HepG2 (cell line): ENCODE data around the gene PLCB1. TPM values are rescaled to one million over a fixed set of nuclear protein-coding genes. Genes with fewer than 3 reads are reported as not detected.

ENCODE experiments used
- ATAC-seq: fragments of 200-7000 bp; cut with Tn5 transposase; 3 replicates; pipeline ENCODE4 v1.9.1; 2020; ENCODE audit warnings: mild to moderate bottlenecking, moderate library complexity
- BruUV-seq: library from RNA; stranded (reverse); fragments of 400-500 nt; replicated peaks from 2 replicates; lab custom pipeline; 2021; lab: Mats Ljungman, UMichigan
- CTCF ChIA-PET: fragments of 300-600 bp; formaldehyde crosslinking; extraction: SDS; loops from one replicate; lab custom pipeline; 2021; ENCODE audit warnings: low total read pairs, inconsistent platforms, low intra/inter-chr PET ratio; lab: Yijun Ruan, JAX
- POLR2A ChIA-PET: fragments of 350-600 bp; sonication (Branson Sonifier 250); formaldehyde crosslinking; loops from one replicate; lab custom pipeline; 2020; ENCODE audit warnings: antibody characterized with exemption, inconsistent platforms; lab: Yijun Ruan, JAX
- DNase-seq: peaks from one replicate; pipeline ENCODE4 v3.0.0-alpha.2; 2015; ENCODE audit warnings: low spot score
- FAIRE-seq: peaks from 3 replicates; lab custom pipeline; 2011; peaks lifted over from hg19 to GRCh38; lab: Jason Lieb, UNC
- H2AFZ ChIP-seq: one replicate; pipeline ENCODE4 v1.6.1; 2011; ENCODE audit warnings: low read length, inconsistent platforms
- H3K27ac ChIP-seq: fragments of 300-600 bp; 3 replicates; pipeline ENCODE4 v1.8.0; 2011; ENCODE audit warnings: mixed run types, mild to moderate bottlenecking, mixed read lengths, low read length, inconsistent platforms; ENCODE audit not compliant: insufficient read depth; ENCODE audit errors: extremely low read length
- H3K27me3 ChIP-seq, 2 experiments: fragments of 200-600 bp in 1 of 2; 2 replicates in 1 of 2; 3 replicates in 1 of 2; pipeline versions ENCODE4 v1.6.0 to v1.8.0; 2011; ENCODE audit warnings: low read length in 2 of 2, mild to moderate bottlenecking in 2 of 2, moderate library complexity in 2 of 2, inconsistent platforms in 1 of 2; ENCODE audit not compliant: insufficient read depth in 2 of 2, control insufficient read depth in 1 of 2
- H3K36me3 ChIP-seq, 2 experiments: fragments of 200-600 bp in 1 of 2; replicated peaks in 1 of 2; 2 replicates in 1 of 2; 3 replicates in 1 of 2; pipeline versions ENCODE4 v1.5.1 to v1.8.0; 2011; ENCODE audit warnings: low read length in 2 of 2, inconsistent platforms in 1 of 2; ENCODE audit not compliant: insufficient read depth in 2 of 2, control insufficient read depth in 1 of 2
- H3K4me1 ChIP-seq: 2 replicates; pipeline ENCODE4 v1.5.1; 2012; ENCODE audit warnings: low read length, inconsistent platforms; ENCODE audit not compliant: insufficient read depth
- H3K4me2 ChIP-seq: 2 replicates; pipeline ENCODE4 v1.6.0; 2011; ENCODE audit warnings: low read depth, low read length, inconsistent platforms
- H3K4me3 ChIP-seq, 3 experiments: fragments of 200-600 bp in 1 of 3; sonication (generic), shearing (Covaris generic) in 1 of 3; replicated peaks in 1 of 3; 2 replicates each; pipeline ENCODE4 v1.5.1; 2011 to 2016; ENCODE audit warnings: low read length in 3 of 3, inconsistent platforms in 2 of 3, low read depth in 2 of 3, mild to moderate bottlenecking in 2 of 3, control low read depth in 1 of 3, mixed read lengths in 1 of 3; ENCODE audit not compliant: insufficient read depth in 1 of 3
- H3K79me2 ChIP-seq: one replicate; pipeline ENCODE4 v1.6.1; 2011; ENCODE audit warnings: low read length, inconsistent platforms; ENCODE audit not compliant: insufficient read depth
- H3K9ac ChIP-seq: 2 replicates; pipeline ENCODE4 v1.6.0; 2011; ENCODE audit warnings: mild to moderate bottlenecking, low read depth, low read length, inconsistent platforms; ENCODE audit not compliant: insufficient read depth
- H3K9me3 ChIP-seq: 2 replicates; pipeline ENCODE4 v1.5.1; 2012; ENCODE audit warnings: mild to moderate bottlenecking, low read length
- H4K20me1 ChIP-seq: 2 replicates; pipeline ENCODE4 v1.6.0; 2011; ENCODE audit warnings: inconsistent platforms, mild to moderate bottlenecking, low read length, moderate library complexity; ENCODE audit not compliant: insufficient read depth
- BCL3 ChIP-seq: sonication (generic); formaldehyde crosslinking; IDR thresholded peaks from 2 replicates; pipeline ENCODE4 v1.5.1; 2020; ENCODE audit warnings: mild to moderate bottlenecking, missing genetic modification reagents, moderate library complexity
- CCAR2 ChIP-seq: fragments of 200-400 bp; formaldehyde crosslinking; optimal IDR thresholded peaks from 2 replicates; pipeline ENCODE3; 2018; ENCODE audit warnings: low read depth, mild to moderate bottlenecking, low read length, moderate library complexity
- MAFK ChIP-seq, 2 experiments: IDR thresholded peaks in 1 of 2; conservative IDR thresholded peaks in 1 of 2; 2 replicates each; pipeline ENCODE4 v1.6.1; 2011; ENCODE audit warnings: improper control_type of control experiment in 2 of 2, low read length in 2 of 2
- MAZ ChIP-seq, 2 experiments: sonication (generic) in 1 of 2; formaldehyde crosslinking in 1 of 2; IDR thresholded peaks; 2 replicates each; pipeline versions ENCODE4 v1.5.0 to v1.6.1; 2012 to 2020; ENCODE audit warnings: low read depth in 2 of 2, mild to moderate bottlenecking in 2 of 2, borderline replicate concordance in 1 of 2, improper control_type of control experiment in 1 of 2, low read length in 1 of 2, missing genetic modification reagents in 1 of 2, moderate library complexity in 1 of 2
- MIXL1 ChIP-seq: IDR thresholded peaks from 2 replicates; pipeline ENCODE4 v1.6.1; 2016
- RFX5 ChIP-seq: IDR thresholded peaks from 2 replicates; pipeline ENCODE4 v1.6.1; 2011; ENCODE audit warnings: low read depth, low read length, improper control_type of control experiment
- TCF7 ChIP-seq: sonication (generic); IDR thresholded peaks from 2 replicates; pipeline ENCODE4 v1.6.1; 2016; ENCODE audit warnings: antibody characterized with exemption, low read depth
- ZFP62 ChIP-seq: sonication (generic); formaldehyde crosslinking; IDR thresholded peaks from 2 replicates; pipeline ENCODE4 v1.4.0; 2020; ENCODE audit warnings: missing genetic modification reagents
- ZFX ChIP-seq: sonication (generic); formaldehyde crosslinking; IDR thresholded peaks from 2 replicates; pipeline ENCODE4 v1.4.0; 2020; ENCODE audit warnings: mild to moderate bottlenecking, low read depth, missing genetic modification reagents, moderate library complexity
- ZNF558 ChIP-seq: sonication (generic); formaldehyde crosslinking; IDR thresholded peaks from 2 replicates; pipeline ENCODE4 v1.9.0; 2022; ENCODE audit warnings: mild to moderate bottlenecking, missing genetic modification reagents, borderline replicate concordance
- ZNF691 ChIP-seq: sonication (generic); formaldehyde crosslinking; IDR thresholded peaks from 2 replicates; pipeline ENCODE4 v1.4.0; 2020; ENCODE audit warnings: missing genetic modification reagents, low read depth, mild to moderate bottlenecking, borderline replicate concordance
- WGBS: methylation state at CpG from one replicate; pipeline ENCODE4 v1.1.6; 2017; ENCODE audit warnings: low lambda C conversion rate; 5-methylcytosine and 5-hydroxymethylcytosine counted together
- in situ Hi-C: cut with HindIII; loops from 2 replicates; pipeline ENCODE4 v1.10.0; 2017; ENCODE audit warnings: low pct_unique_long_range_greater_than_20kb; ENCODE audit not compliant: extremely low pct_ligation_motif_present
- intact Hi-C: fragments of 100-400 bp; cut with micrococcal nuclease; formaldehyde crosslinking; loops from one replicate; pipeline ENCODE4 v1.10.0; 2022; ENCODE audit not compliant: unreplicated experiment
- polyA plus RNA-seq, 8 experiments: library from polyadenylated mRNA; depleted of rRNA in 3 of 8; stranded (reverse) in 7 of 8; unstranded in 1 of 8; fragments of >200 nt; fragmentation: Illumina TruSeq in 4 of 8; extraction: Trizol in 4 of 8; gene quantifications; 2 replicates each; pipeline versions ENCODE4 v1.2.1 to v1.2.3, GENCODE V29; 2011 to 2016; ENCODE audit warnings: low read depth in 4 of 8, missing spikeins in 1 of 8, mixed read lengths in 1 of 8; ENCODE audit not compliant: insufficient read depth in 1 of 8
- total RNA-seq, 5 experiments: library from RNA; depleted of rRNA; stranded (reverse); fragments of >200 nt; fragmentation: Illumina TruSeq; extraction: Trizol; gene quantifications; 2 replicates each; pipeline ENCODE4 v1.2.3, GENCODE V29; 2016; ENCODE audit warnings: low read depth in 1 of 5
- TF ChIP-seq, protein P1 (sequence below): sonication (generic); formaldehyde crosslinking; IDR thresholded peaks from 2 replicates; pipeline ENCODE4 v1.4.0; 2020; ENCODE audit warnings: missing genetic modification reagents

Gene PLCB1
- total and polyA plus RNA-seq, 2 of the 13 experiments (the other 11 are each of a cell fraction or from before 2014, with no cell fraction given), result 42.4 to 55.9 TPM

- Histone ChIP-seq H3K79me2 (peaks cover 12% of the 10 kb centered on the region), H4K20me1 (no peaks in the 10 kb centered on the region), H3K36me3 (no peaks in the 10 kb centered on the region)
- POLR2A ChIA-PET, result interaction anchor here (1.7 to 3.9 kb wide), 2 partner anchors 11 to 30 kb away, joined by 4 to 23 read pairs; no protein-coding TSS in a partner anchor
- in situ Hi-C loops, result no loop called here
- no peak for TF ChIP-seq MAFK (conservative IDR thresholded peaks at IDR 0.05 in 1 of 2, IDR thresholded peaks at IDR 0.05 in 1 of 2; ENCODE audit: low read length in 2 of 2)
- TF ChIP-seq ZNF558 (CRISPR knock-in tag), result no peak
- TF ChIP-seq, protein P1, sequence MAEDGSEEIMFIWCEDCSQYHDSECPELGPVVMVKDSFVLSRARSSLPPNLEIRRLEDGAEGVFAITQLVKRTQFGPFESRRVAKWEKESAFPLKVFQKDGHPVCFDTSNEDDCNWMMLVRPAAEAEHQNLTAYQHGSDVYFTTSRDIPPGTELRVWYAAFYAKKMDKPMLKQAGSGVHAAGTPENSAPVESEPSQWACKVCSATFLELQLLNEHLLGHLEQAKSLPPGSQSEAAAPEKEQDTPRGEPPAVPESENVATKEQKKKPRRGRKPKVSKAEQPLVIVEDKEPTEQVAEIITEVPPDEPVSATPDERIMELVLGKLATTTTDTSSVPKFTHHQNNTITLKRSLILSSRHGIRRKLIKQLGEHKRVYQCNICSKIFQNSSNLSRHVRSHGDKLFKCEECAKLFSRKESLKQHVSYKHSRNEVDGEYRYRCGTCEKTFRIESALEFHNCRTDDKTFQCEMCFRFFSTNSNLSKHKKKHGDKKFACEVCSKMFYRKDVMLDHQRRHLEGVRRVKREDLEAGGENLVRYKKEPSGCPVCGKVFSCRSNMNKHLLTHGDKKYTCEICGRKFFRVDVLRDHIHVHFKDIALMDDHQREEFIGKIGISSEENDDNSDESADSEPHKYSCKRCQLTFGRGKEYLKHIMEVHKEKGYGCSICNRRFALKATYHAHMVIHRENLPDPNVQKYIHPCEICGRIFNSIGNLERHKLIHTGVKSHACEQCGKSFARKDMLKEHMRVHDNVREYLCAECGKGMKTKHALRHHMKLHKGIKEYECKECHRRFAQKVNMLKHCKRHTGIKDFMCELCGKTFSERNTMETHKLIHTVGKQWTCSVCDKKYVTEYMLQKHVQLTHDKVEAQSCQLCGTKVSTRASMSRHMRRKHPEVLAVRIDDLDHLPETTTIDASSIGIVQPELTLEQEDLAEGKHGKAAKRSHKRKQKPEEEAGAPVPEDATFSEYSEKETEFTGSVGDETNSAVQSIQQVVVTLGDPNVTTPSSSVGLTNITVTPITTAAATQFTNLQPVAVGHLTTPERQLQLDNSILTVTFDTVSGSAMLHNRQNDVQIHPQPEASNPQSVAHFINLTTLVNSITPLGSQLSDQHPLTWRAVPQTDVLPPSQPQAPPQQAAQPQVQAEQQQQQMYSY (CRISPR knock-in tag), result no peak
- no peak for TF ChIP-seq ZFP62
- TF ChIP-seq ZFX (CRISPR knock-in tag), result no peak
- no peak for TF ChIP-seq CCAR2
- TF ChIP-seq ZNF691 (CRISPR knock-in tag), result no peak
- no peak for TF ChIP-seq MAZ (IDR thresholded peaks at IDR 0.05; ENCODE audit: borderline replicate concordance, low read depth, low read length)
- TF ChIP-seq MAZ (CRISPR knock-in tag; IDR thresholded peaks at IDR 0.05; ENCODE audit: low read depth), result no peak
- no peak for TF ChIP-seq MIXL1 (CRISPR knock-in tag)
- TF ChIP-seq BCL3 (CRISPR knock-in tag), result no peak
- no peak for TF ChIP-seq RFX5
- no peak for TF ChIP-seq TCF7
- TF ChIP-seq, all 625 proteins: peak for 0
- no TSS peak for BruUV-seq
- no peak for FAIRE-seq
- Histone ChIP-seq H3K9me3 (no peaks in the 10 kb centered on the region), H3K27me3 (no peaks in the 10 kb centered on the region), H2AFZ (no peak overlapping the region), H3K4me1 (peaks cover 57% of the 10 kb centered on the region), H3K4me2 (no peak overlapping the region), H3K27ac (no peak overlapping the region), H3K4me3 (no peak overlapping the region), H3K9ac (no peak overlapping the region)
- CTCF ChIA-PET, result no interaction called here
- no peak for DNase-seq
- 94% methylated on average over 4 of the region's 4 CpGs for WGBS
- ATAC-seq, result no peak
- intact Hi-C loops, result no loop called here
Observed at GRCh38 chr20:8126181-8126580, 5.9 kb upstream of the PLCB1 start.
